ENCODE results near the gene SH3PXD2A.
A peak's percentile ranks its signal among the peaks of the same experiment; 100 is the strongest.

SH3PXD2A gene

DNA sequence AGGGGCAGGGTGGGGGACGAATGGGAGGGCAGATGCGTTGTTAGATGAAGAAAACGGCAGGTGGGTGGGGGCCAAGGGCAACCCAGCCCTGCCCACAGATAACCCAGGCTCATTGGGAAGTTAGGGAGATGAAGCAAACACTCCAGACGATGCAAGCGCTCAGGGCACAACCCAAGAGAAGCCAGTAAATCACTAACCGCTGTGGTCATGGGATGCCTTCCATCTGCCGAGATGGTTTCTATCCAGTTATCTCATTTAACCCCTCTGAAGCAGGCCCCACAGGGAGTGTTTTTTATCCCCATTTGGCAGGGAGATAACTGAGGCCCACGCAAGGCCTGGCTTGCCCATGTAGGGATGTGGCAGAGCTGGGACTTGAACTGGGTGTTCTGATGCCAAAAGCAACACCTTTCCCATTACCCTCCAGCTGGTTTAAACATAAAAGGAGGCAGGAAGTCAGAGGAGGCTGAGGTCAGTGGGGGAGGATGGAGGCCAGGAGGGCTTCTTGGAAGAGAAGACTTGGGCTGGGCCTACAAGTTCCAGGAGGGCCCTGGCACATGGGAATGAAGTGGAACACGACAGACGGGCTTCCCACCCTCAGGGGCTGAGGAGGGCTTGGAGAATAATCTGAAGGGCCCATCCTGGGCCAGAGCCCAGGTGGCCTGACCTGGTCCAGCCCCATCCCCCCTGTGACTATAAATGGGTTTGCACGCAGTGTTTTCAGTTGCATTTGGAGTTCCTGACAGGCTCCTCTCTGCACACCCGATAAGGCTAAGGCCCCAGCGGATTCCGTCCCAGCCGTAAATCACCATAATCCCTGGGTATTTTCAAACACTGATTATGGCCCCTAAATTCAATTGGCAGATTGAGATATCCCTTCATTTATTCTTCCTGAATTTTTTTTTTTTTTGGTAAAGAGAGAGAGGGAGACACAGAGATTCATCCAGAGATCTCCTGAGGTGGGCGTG, 281.0 kb downstream of the SH3PXD2A start:
- peak; percentile 19 for DNase-seq

GRCh38 chr10:103573205-103573487, 282.2 kb downstream of the SH3PXD2A start:
- DNase-seq = no peak

- DNase-seq = no peak
Observed at GRCh38 chr10:103572347-103573204, 282.8 kb downstream of the SH3PXD2A start.

DNA sequence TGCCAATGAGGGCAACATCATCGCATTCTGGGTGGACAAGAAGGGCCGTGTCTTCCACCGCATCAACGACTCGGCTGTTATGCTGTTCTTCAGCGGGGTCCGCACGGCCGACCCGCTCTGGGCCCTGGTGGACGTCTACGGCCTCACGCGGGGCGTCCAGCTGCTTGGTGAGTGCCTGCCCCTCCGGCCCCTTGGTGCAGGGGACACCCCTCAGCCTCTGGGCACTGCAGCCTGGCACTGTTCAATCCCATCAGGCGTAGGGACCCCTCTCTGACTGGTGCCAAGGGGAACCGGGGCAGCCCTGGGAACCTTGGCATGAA, 283.8 kb downstream of the SH3PXD2A start:
- DNase-seq = no peak

GRCh38 chr10:103570844-103571655, 284.3 kb downstream of the SH3PXD2A start:
- no peak for DNase-seq

DNA sequence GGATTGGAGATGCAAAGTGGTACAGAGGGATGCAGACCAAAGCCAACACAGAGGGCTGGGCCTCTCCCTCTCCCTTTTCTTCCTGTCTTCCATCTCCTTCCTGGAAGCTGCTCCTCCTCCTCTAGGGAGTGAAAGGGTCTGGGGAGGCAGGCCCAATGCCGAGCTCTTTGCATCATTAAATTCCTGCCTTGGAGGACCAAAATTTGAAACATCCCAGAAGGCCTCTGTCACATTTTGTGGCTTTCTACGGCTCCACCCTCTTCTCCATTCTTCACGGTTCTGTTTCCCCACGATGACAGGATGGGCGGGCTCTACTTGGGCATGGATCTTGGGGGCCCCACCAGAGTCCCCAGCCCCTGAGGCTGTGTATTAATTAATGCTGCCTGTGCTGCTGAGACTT, 285.5 kb downstream of the SH3PXD2A start:
- DNase-seq = no peak

- DNase-seq = no peak
Observed at GRCh38 chr10:103568505-103568904, 286.9 kb downstream of the SH3PXD2A start.

GRCh38 chr10:103566536-103566935, 288.8 kb downstream of the SH3PXD2A start:
- no peak for DNase-seq

DNA sequence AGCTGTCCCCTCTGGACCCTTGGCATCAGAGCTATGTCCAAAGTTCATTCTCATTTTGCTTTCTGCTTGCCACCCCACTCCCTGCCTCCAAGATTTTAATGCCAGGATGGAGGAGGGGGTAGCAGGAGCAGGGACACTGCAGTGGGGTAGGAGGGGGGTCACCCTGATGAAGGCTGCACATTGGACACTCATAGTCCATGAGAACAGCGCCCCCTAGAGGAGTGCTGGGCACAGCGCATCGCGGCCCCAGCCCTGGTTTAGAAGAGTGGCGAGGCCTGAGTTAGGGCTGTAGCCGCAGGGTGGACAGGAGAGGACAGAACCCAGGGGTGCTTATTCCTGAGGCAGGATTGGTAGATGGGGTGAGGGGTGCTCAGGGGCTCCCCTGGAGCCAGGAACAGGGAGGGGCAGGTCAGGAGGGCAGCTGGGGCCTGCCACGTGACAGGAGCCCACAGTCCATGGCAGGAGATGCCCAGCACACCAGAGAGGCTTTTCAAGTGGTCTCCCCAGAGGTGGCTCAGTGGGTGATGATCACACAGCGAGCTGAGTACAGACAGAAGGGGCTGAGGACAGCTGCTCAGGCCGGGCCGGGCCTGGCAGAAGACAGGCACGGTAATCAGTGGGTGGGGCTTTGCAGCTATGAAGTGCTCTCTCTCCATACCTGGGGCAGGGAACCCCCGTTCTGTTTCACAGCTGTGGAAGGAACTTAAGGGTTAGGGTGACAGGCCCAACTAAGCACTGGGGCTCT, 290.4 kb downstream of the SH3PXD2A start:
- DNase-seq = peak; percentile 62

DNA sequence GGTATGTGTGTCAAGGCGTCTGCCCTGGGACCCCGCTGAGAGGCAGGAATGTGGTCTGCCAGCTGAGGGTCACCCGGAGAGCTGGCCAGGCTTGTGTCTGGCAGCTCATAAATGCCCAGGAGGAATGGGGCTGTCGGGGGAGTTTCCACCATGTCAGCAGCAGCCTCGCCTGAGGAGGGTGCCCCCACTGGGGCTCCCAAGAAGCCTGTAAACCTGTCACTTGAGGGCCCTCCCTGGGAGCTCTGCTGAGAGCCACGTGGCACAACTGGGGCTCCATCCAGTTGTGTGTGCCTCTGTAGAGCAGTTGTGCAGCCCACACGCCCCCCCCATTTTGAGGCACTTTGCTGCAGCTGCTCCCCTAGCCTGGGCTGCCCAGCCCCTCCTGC, 291.3 kb downstream of the SH3PXD2A start:
- no peak for DNase-seq

- no peak for DNase-seq
Observed at GRCh38 chr10:103563231-103564115, 291.9 kb downstream of the SH3PXD2A start.

GRCh38 chr10:103562383-103562782, 293.0 kb downstream of the SH3PXD2A start:
- DNase-seq = no peak

- DNase-seq = no peak
Observed at GRCh38 chr10:103560886-103561285, 294.5 kb downstream of the SH3PXD2A start.

DNA sequence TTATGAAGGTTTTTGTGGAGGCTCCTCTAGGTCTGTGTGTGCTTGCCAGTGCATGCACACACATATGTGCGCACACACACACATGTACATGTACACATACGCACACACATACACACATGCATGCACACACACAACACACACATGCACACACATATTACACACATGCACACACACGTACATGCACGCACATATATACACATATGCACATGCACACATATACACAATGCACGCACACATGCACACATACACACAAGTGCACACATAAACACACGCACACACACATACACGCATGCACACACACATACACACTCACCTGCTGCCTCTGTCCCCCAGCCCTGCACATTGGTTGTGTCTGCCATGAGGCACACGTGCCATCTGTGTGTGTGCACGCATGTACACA, 295.6 kb downstream of the SH3PXD2A start:
- DNase-seq = no peak

GRCh38 chr10:103558911-103559310, 296.5 kb downstream of the SH3PXD2A start:
- DNase-seq = no peak

DNA sequence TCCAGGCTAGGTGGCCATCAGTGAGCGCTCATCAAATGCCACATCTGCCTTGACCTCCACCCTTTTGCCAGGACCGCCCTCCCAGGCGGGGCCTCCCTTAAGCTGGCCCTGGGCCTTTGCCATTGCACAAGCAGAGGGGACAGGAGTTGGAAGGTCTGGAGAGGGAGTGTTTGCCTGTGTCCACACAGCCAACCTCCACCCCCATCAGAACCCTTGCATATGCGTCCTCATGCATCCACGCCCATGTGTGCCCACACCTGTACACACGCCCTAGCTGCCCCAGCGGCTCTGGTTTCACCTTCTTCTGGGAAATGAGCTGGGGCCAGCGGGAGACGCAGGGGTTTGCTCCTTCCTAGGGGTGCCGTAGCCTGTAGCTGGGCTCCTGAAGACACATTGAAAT, 297.9 kb downstream of the SH3PXD2A start:
- no peak for DNase-seq

DNA sequence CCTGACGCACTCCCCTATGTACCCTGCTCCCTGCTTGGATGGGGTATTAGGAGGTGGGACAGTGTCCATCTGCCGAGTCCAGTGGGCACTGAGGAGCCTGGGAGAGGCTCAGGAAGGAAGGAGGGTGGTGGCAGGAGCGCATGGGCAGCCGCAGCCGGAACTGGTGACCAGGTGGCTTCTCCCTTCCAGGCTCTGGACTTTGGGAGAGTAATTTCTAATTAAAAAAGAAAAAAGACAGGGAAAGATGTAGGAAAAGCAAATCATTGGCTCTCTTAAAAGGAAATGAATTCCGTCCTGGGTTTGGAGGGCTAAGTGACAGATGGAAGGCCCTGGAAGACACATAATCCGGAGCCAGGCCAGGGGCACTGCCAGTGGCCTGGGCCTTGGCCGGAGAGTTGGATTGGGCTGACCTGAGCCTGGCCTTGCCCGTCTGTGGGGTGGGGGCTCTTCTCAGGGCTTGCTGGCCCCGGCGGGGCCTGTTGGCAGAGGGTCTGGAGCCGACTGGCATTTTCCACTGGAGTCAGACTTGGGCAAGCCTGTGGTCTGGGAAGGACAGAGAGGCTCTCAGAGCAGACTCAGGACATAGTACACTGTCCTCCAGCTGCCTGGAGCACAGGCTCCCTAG, 298.9 kb downstream of the SH3PXD2A start:
- no peak for DNase-seq

DNA sequence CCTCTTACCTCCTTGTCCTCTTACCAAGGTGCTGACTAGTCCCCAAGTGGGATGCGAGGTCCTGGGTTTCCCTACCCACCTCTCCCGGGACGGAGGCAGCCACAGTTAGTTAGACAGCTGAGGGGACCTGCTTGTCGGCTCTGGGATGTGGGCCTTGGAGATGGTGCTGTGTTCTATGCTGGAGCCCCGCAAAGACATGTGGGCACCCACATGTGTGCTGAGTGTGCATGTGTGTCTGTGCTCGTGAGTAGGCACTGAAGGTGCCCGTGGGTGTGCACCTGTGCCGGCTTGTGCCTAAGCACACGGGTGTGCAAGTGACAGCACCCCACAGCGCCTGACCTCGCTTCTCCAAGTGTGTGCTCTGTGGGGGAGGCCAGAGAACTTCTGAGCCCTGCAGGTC, 299.7 kb downstream of the SH3PXD2A start:
- DNase-seq = no peak

DNA sequence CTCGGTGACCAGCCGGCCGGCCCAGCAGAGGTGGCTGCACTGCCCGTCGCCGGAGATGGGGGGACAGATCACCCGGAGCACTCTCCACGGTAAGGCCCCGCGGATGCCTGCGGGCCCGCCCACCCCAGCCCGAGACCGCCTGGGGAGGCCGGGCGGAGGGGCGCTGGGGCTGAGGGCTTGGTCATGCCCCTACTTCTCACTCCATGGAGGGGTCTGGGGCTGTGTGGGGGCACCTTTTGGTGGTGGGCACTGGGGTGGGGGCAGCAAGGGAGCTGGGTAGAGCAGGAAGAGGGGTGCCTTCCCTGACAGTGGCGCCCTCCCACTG, 300.1 kb downstream of the SH3PXD2A start:
- DNase-seq = no peak

- peak; percentile 71 for DNase-seq
Observed at GRCh38 chr10:103554488-103555324, 300.7 kb downstream of the SH3PXD2A start.
